Activated CD4-positive, alpha-beta T cell treated with anti-CD3 and anti-CD28 coated beads, Interleukin-2, amount 50 U/mL, for 4 hours (primary cell): ENCODE results near the gene CELF4.

Experiments used
- DNase-seq, 2 experiments: peaks; one replicate each; pipeline ENCODE4 v3.0.0-alpha.2; 2020

The CELF4 gene

DNA sequence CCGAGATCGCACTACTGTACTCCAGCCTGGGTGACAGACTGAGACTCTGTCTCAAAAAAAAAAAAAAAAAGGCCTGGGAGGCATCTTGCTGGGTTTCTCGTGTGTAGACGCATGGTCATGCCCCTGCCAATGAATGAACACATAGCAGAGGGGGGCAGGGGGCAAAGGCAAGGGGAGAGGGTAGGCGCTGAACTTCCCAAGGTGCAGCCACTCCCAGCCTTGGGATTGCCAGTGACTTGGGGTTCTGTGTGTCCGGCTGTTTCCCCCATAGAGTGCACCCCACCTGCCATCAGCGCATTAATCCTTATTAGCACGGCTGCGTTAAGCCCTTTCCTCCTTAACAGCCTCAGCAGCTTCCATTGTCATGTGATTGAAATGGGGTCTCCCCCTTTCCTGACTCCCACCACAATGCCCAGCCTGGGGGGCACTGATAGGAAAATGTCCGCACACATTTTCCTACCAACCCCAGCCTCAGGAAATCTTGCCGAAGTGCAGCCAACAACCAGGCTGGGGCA is 225.8 kb downstream of the CELF4 start:
- no peak for DNase-seq

DNA sequence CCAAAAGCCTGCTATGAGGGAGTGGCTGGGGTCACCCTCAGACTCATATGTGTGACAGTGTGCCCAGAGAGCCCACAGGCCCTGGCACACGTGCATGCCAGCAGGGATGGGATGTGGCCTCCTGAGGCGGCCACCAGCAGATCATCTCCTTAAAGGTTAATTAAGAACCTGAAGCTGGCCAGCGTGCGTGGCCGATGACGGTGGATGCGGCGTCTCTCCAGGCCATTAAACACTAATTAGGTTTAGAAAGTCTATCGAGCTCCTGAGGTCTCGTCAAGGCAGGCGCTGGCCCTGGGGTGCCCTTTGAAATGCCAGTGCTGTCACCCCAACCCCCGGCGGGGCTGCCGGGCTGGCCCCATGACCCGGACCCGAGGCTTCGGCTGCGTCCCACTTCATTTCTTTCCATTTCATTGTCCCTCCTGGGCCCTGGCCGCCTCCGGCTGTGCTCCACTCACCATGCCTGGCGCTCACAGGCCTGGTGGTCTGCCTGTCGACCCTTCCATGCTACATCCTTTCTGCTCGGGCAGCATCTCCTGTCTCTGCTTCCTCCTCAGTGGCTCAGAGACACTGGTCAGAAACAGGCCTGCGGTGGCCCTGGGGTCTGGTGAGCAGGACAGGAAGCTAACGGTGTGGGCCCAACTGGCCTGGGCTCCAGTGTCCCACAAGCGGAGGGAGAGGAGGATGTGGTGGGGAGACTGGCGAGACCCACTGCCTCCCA is 228.9 kb downstream of the CELF4 start:
- DNase-seq: no peak

DNA sequence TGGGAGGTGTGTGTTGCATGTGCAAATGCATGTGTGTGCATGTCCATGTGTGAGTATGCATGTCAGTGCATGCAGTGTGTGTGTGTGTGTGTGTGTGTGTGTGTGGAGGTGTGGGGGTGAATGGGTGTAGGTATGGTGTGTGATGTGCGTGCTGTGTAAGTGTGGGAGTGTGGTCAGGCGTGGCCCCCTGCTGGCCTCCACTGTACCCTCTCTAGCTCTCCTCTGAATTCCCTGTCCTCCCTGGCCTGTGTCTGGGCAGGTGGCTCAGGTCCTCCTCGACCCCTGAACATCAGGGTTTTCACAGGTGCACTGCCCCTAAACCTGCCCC is 230.2 kb downstream of the CELF4 start:
- no peak for DNase-seq

DNA sequence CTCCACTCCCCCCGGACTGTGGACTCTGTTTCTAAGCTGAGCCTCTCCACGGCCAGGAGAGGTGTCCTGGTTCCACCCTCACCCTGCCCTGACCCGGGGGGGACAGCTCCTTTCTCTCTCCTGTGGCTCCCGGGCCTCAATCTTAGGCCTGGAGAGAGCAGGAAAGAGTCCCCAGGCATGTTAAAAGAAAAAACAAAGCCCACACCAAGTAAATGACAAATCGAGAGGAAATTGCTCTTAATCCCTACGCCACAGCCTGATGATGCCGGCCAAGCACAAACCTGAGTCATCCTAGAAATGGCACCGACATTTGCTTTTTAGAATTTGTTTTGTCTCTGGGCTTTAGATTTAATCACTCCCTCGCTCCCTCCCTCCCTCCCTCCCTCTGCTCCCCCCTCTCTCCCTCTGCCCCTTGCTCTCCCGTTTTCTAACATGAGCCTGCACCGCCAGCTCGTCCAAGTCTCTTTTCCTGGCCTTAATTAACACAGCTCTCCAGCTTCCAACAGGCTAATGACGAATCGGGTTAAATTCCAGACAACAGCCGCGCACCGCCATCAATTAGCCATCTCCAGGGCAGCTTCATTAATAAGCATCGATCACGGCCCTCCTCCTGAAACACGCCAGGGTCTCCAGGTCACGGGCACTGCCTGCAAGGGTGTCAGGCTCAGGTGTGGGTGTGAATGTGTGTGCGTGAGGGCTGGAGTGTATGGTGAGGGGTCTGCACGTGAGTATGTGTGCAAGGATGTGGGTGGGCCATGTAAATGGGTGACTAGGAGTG is 230.8 kb downstream of the CELF4 start:
- DNase-seq: no peak

DNA sequence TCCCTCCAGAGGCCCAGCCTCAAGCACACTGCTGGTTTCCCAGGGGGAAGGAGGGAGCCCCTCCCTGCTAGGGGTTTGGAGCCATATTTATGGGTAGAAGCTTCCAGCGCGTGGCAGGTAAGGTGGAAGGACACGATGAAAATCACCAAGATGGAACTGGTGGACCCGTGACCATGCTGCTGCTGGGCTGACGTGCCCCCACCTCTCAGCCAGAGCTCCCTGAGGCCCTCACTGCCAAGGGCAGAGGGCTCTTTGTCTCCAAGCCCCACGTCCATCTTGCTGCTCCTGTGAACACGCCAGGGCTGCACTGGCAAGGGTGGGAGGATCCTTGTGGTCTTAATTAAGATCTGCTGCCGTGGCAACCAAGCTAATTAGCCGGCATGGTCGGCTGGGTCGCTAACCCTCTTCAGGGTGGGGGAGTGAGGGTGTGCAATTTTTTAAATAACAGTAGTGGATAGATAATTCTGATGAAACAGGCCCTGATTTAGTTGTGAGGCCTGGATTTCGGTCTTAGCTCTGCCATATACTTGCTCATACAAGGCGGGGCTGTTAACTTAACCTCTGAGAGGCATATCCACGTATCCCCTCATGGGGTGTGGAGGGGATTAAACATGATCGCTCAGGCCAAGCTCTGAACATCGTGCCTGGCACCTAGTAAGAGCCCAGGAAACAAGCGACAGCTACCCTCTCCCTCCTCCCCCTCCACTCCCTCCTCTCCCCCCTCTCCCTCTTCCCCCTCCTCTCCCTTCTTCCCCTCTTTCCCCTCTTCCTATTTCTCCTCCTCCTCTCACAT is 232.8 kb downstream of the CELF4 start:
- DNase-seq: no peak

DNA sequence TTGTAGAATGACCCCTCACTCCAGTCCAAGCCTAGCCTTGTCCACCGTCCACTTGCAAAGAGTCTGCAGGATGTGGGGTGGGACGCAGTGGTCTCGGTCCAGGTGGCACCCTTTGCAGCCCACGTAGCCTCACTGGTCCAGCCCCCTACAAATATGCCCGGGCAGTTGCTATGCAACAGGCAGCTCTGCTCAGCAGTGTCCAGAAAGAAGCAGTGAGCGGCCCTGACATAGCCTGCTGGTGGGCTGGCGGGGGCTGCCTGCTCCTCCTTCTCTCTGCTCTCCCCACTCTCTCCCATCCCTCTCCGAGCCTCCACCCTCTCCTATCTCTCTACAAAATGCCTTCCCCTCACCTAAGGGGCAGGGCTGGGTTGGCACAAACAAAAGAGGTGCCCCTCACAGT is 233.4 kb downstream of the CELF4 start:
- no peak for DNase-seq

DNA sequence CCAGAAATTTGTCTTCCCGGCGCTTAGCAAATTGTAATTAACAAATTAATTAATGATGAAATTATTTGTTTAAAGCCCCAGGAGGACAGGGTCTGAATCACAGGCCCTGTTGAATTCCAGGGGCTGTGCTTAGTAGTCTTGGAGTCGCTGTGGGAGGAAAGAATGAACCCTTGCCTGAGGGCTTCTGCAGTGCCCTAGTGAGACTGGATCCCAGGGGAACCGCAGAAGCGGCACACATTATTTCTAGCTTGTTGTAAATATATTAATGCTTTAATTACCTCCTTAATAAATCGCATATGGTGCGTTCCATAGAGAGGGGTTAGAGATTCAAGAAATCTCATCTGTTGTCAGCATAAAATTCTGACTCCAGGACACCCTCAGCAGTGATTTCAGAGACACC is 235.4 kb downstream of the CELF4 start:
- DNase-seq: no peak

DNA sequence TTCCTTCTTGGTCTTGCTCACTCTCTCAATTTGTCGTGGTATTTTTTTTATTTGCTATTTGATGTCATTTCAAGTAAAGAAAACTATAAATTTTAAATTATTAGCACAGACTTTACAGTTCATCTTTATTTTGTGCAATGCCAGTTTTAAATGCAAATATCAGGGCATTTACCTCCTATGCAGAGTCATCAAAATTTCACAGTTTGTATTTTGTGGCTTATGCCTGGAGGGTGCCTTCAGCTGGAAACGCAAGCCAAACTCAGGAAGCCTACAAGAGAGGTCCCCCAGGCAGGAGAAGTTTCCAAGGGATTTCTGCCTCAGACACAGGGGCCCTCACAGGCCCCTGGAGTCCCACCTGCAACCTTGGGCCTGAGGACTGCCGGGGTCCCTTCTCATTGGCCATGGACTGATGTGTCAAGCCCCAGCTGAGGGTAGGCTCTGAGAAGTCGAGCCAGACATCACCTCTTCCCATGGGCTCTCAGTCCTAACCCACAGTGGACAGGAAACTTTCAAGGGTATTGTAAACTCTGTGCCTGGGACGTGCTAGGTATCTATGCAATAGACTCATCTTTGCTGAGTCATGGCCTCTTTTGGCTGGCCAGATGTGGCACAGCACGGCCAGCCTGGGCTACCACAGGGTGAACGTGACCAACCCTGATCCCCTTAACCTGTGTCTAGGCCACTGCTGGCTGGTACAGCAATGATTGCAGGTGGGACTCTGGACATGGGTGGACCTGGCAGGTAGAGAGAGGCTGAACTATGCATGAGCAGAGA is 236.5 kb downstream of the CELF4 start:
- no peak for DNase-seq

DNA sequence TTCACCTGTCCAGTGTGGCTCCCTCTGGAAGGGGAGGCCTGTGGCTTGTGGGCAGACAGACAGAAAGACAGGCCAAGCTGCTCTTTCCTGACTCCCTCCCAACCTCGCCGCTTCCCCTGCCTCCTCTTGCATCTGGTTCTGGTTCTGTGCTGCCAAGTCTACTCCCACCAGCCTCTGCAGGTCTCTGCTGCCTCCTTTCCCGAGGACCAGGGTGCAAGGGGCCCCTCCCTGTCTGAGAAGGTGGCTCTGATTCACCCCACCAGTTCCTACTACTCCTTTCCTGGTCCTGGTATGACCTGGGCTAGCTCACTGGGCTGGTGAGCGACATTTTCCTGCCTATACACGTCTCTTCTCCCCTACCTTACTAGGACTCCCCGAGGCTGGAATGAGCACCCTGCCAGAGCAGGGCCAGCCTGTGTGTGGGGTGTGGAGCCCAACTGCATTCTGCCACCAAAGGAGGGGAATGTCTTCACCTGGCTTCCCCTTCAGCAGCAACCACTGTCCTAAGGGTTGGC is 238.5 kb downstream of the CELF4 start:
- no peak for DNase-seq

DNA sequence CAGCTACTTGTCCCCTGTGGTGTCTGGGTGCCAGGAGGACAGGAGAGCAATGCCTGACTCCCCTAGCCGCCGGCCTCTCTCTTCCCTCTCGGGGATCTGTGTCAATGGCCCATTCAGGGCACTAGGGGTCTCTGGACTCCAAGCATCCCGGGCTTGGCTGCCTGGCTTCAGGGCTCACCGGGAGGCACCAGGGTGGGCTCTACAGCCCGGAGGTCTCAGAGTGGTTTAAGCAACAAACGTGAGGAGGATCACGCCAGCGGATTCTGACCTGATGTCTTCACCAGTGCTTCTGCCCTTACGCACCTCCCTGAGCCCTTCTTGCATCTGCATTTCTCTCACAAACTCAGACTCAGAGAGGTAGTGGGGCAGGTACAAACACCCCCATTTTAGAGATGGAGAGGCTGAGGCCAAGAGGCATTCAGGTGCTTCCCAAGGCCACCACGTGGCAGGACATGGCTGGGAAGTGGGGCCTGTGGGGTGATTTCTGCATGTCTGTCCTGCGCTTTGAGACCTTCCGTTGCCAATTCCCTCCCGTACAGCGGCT is 243.0 kb downstream of the CELF4 start:
- no peak for DNase-seq

DNA sequence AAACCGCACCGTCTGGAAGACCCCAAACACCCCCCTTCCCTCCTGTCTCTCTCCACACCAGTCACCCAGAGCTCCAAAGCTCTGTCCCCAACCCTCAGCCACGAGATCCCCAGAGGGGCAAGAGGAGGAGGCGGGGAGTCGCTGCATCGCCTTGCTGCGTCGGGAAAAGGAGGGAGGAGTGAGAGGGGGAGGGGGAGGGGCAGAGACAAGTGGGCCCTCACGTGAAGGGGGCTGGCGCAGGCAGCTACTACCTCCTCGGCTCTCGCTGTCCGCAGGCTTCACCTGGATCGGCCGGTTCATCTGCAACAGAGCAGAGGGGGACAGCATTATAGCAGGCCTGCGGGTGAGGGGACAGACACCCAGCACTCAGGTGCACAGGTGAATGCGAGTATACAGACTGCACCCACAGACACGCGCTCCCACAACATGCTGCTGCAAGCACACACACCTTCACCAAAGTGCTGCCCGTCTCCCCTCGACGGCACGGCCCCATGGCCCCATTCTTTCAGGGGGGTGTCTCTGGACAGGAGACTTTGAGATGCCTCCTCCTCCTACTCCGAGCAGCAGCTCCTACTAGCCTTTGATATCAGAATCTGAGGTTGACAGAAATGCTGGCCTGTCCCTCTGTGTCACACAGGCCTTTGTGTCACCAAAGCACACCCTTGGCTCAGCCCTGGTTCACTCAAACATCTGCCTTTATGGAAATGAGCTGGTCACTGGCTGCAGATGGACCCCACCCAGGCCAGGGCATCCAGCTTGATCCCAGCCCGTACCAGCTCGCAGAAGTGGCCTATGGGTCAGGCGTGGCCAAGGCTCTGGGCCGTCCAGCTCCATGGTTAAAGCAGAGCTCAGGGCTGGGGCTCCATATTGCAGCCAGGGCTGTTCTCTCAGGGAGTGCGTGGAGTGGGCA is 243.8 kb downstream of the CELF4 start:
- DNase-seq: no peak

DNA sequence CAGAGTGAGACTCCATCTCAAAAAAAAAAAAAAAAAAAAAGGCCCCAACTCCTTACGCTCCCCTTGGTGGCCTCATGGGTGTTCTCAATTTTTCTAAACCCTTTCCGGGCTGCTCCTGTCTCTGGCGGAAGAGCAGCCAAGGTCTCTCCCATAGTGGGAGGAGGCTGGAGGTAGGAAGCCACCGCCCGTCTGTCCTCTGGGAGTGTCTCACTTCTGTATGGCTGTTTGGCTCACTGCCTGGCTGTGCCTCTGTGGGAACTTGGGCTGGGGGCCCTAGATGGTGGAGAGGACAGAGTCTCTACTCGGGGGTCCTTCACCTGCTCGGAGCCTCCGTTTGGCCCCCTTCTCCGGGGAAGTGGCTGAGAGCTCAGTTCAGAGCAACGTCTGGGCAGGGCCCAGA is 245.3 kb downstream of the CELF4 start:
- no peak for DNase-seq

DNA sequence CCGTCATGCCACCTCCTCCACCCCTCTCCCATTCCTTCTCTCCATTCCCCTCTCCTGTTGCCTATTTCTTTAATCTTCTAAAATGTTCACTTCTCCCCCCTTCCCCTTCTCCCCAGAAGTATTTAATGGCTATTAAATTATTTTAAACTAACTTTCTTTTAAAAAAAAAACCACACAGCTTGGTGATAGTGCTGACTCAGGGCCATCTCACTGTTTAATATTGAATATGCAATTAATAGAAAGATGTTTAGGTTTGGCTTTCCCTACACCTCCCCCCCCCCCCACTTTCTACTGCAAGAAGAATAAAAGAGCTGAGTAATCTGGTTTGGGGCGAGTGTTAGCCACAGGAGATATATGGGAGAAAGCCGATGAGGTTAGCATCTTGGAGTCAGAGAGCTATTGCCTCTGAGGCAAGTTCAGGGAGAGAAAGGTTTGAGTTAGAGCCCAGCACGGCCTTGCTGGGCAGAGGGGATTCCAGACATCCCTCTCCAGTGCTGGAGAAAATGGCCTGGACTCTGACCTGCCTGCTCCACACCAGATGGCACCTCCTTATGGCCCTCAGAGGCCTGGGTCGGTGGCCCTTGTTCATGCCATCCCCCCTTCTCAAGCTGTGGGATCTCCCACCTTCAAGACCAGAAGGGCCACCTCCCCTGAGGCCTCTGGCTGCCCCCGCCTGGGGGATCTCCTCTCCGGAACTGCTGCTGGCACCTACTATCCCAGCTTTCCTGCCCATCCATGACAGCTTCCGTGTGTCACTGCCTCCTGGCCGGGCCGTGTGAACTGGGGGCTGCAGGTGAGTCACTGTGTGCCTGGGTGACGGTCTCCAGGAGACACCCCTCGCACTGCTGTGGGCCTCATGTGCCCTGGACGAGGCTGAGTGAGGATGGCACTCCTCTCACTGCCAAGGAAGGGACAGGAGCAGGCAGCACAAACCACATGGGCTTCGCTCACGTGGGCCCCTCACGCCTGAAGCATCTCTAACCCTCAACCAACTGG is 246.9 kb downstream of the CELF4 start:
- no peak for DNase-seq

DNA sequence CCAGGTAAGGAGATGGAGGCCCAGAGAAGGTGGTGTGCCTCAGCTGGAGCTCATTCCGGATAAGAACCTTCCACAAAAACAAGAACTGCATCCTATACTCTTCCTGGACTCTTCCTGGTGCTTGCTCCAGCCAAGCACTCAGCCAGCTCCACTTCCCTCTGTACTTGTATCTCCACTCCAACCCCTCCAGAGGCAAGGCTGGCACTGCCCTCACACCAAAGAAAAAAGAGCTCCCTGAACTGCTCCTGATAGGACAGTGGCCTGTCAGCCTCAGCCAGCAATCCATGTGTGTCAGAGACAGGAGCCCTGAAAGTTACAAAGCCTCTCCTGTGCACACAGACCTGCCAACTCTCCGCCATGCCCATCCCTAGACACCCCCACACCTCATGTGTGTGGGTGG is 248.1 kb downstream of the CELF4 start:
- DNase-seq: no peak

DNA sequence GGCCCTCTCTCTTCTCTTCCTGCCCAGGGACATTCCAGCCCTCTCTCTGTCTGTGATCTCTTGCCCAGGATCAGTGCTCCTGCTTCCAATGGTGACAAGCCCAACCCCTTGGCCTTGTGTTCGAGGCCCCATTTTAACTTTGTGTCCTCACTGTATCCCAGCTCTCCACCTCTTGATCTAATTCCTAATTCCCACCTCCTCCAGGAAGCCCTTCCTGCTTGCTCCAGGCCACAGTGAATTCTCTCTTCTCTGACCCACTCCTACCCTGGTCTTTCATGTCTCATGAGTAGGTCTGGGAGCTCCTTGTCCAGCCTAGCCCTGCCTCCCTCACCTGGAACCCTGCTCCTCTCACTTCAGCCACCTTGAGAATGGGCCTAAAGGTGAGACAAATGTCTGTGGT is 249.1 kb downstream of the CELF4 start:
- no peak for DNase-seq

DNA sequence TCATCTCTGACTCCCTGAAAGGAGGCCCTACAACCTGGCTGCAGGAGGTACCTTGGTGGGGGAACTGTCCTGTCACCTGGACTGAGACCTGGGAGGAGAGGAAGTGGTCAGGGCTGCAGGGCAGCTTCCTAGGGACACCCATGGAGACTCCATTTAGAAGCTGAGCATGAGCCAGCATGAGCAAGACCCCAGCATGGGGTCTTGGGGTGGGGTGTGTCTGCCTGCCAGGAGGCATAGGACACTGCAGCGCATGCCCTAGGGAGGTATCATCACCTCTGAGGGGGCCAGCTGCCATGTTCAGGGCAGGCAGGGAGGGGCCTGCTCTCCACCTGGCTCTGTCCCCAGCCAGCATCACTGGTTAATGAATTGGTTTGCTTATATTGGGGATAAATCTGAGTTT is 249.7 kb downstream of the CELF4 start:
- DNase-seq: no peak

DNA sequence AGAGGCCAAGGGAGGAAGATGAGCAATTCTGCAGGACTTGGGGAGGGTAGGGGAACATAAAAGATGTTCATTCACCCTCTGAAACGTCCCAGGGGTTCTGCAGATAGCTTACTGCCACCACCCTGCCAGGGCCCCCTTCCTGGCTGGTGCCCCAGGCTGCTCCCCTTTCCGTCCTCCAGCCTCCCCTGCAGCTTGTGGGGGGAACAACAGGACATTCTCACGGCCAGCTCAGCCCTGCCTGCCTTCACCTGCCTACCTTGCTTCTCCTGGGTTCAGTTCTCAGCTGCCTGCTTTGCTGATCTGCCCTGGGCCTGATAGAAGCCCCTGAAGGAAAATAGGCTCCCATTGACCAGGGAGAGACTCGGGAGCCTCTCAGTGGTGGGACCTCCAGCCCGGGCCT is 251.1 kb downstream of the CELF4 start:
- no peak for DNase-seq

DNA sequence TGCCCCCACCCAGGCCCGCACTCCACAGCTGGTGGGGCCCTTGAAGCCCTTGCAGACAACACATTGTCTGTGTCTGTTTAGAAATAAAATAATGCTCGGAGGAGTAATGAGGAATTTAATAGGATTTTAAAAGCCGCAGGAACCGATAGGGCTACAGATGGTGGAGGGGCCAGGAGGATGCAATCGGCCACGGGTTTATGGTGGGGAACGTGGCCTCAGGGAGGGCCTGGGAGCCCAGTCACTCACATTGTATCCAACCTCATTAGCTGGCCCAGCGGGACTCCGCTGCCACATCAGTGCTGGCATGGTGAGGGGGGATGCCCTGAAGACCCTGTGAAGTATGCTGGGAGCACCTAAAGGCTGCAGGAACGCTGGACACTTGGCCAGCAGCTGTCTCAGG is 252.0 kb downstream of the CELF4 start:
- no peak for DNase-seq

DNA sequence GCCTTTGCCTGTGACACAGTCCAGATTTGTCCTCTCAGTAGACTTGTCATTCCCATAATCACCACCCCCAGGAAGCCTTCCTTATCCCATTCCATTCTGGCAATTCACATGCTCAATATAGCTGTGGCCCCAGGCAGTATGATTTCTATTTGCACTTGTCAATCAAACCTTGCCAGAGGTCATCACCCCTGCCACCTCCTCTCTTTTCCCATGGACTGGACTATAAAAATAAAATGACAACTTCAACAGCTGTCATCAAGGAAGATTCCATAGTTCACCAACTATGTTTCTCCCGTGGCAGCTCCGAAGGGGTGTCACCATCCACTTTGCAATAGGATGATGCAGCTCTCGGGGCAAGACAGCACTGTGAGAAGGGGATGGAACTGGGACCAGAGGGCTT is 255.7 kb downstream of the CELF4 start:
- DNase-seq: no peak

DNA sequence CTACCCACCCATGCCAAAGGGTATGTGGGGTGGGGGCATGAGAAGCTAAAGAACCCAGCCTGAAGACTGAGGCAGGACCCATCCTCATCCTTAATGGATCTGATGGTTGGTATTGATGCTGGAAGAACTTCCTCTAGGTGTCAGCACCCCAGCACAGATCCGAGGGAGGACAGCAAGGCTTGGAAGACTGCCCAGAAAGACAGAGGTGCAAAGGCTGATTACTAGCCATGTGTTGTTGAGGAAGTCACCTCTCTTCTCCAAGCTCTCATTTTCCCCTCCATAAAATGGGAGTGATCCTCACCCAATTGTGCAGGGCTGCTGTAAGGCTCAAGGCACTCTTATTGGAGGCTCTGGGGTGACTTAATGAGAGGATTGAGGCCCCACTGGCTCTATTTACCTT is 256.5 kb downstream of the CELF4 start:
- DNase-seq: no peak
